Right cardiac atrium (tissue), 5 donors: ENCODE measurements around the gene ABCA13. TPM values are rescaled to one million over a fixed set of nuclear protein-coding genes. Genes with fewer than 3 reads are reported as not detected.

ENCODE experiments used
- ATAC-seq, 2 donors: fragments of 200-7000 bp; cut with Tn5 transposase; one replicate each; pipeline versions ENCODE4 v1.8.0 to v1.9.1; 2020; ENCODE audit warnings: moderate library complexity in 2 of 2, mild to moderate bottlenecking in 1 of 2
- DNase-seq, 3 donors: peaks; one replicate each; pipeline ENCODE4 v3.0.0-alpha.2; 2020
- H3K27ac ChIP-seq: one replicate; pipeline ENCODE4 v1.5.1; 2013; ENCODE audit warnings: mild to moderate bottlenecking, low read length, control low read depth, moderate library complexity
- H3K27me3 ChIP-seq: one replicate; pipeline ENCODE4 v1.6.1; 2013; ENCODE audit not compliant: control insufficient read depth, insufficient read depth
- H3K4me1 ChIP-seq: one replicate; pipeline ENCODE4 v1.6.1; 2013; ENCODE audit warnings: low read length; ENCODE audit not compliant: control insufficient read depth, insufficient read depth
- H3K4me3 ChIP-seq: one replicate; pipeline ENCODE4 v1.5.1; 2013; ENCODE audit warnings: low read length, control low read depth
- H3K9me3 ChIP-seq: one replicate; pipeline ENCODE4 v1.6.1; 2013; ENCODE audit warnings: low read length; ENCODE audit not compliant: control insufficient read depth
- WGBS: extraction: QIAGEN DNeasy Blood & Tissue Kit; methylation state at CpG from one replicate; pipeline ENCODE4 v1.1.7; 2013; 5-methylcytosine and 5-hydroxymethylcytosine counted together
- intact Hi-C, 4 donors: fragments of 100-400 bp; cut with DNase I; formaldehyde crosslinking; loops; one replicate each; pipeline versions ENCODE4 v1.11.0 to v1.14.0; 2022 to 2023
- polyA plus RNA-seq: library from polyadenylated mRNA; stranded (reverse); fragments of 200-250 nt; gene quantifications from one replicate; pipeline ENCODE4 v1.2.3, GENCODE V29; 2013
- total RNA-seq, 4 donors: library from RNA; stranded (reverse); fragmentation: NEBNext Ultra II Directional; extraction: Animal tissue kit (Norgen Biotek cat#: 25700); gene quantifications; one replicate each; pipeline ENCODE4 v1.2.1, GENCODE V29; 2021
- donor health status: healthy with polysubstance abuse.
- donor health status: DM: no; HTN: yes; CAD: no.
- donor health status: DM: no; HTN: no; CAD: no.
- donor health status: DM: no; HTN: yes; CAD: no; lungs with severe emphysema.
- donor health status: DM: yes; HTN: yes; CAD: no.

The ABCA13 gene
- total and polyA plus RNA-seq, 5 donors, result not detected

- 67% methylated on average over 3 of the region's 3 CpGs for WGBS
- no peak overlapping the region for H3K4me3 ChIP-seq
- DNase-seq, result no peak
- no peaks in the 10 kb centered on the region for H3K27me3 ChIP-seq
- H3K9me3 ChIP-seq, result no peaks in the 10 kb centered on the region
- H3K4me1 ChIP-seq, result no peaks in the 10 kb centered on the region
- no peak overlapping the region for H3K27ac ChIP-seq
- intact Hi-C loops, result no loop called here
- ATAC-seq, result no peak
These were observed 354.8 kb downstream of the ABCA13 start for GRCh38 chr7:48525736-48526732.

GRCh38 chr7:48528646-48529045 is 357.4 kb downstream of the ABCA13 start:
- H3K27me3 ChIP-seq, result no peaks in the 10 kb centered on the region
- no peaks in the 10 kb centered on the region for H3K9me3 ChIP-seq
- DNase-seq, result no peak
- ATAC-seq, result no peak
- H3K4me3 ChIP-seq, result no peak overlapping the region
- H3K27ac ChIP-seq, result no peak overlapping the region
- intact Hi-C loops, result no loop called here
- no peaks in the 10 kb centered on the region for H3K4me1 ChIP-seq
- 43% methylated on average over 1 of the region's 1 CpG for WGBS

DNA sequence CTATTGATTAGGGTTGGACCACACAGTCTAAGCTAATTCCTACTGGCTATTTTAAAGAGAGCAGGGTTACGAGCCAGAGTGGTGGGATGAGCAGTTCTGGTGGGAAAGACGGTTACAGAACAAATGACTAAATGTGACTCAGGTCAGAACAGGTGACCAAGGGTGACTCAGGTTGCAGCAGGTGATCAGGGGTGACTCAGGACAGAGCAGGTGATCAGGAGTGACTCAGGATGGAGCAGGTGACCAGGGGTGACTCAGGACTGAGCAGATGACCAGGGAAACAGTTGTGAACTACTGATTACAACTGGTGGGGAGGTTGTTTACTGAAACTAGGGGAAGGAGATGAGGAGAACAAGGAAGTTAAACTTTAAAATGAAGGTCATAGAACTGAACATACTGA is 366.3 kb downstream of the ABCA13 start:
- Histone ChIP-seq H3K9me3 (no peaks in the 10 kb centered on the region), H3K4me1 (no peaks in the 10 kb centered on the region), H3K27me3 (no peaks in the 10 kb centered on the region), H3K4me3 (no peak overlapping the region), H3K27ac (no peak overlapping the region)
- 95% methylated on average over 2 of the region's 2 CpGs for WGBS
- no peak for DNase-seq
- intact Hi-C loops, result no loop called here
- no peak for ATAC-seq

- Histone ChIP-seq H3K27me3 (no peaks in the 10 kb centered on the region), H3K4me1 (no peaks in the 10 kb centered on the region), H3K4me3 (no peak overlapping the region), H3K9me3 (no peaks in the 10 kb centered on the region), H3K27ac (no peak overlapping the region)
- intact Hi-C loops, result no loop called here
- 21% methylated on average over 1 of the region's 1 CpG for WGBS
- no peak for ATAC-seq
- no peak for DNase-seq
These were observed 369.5 kb downstream of the ABCA13 start for GRCh38 chr7:48540746-48541145.

DNA sequence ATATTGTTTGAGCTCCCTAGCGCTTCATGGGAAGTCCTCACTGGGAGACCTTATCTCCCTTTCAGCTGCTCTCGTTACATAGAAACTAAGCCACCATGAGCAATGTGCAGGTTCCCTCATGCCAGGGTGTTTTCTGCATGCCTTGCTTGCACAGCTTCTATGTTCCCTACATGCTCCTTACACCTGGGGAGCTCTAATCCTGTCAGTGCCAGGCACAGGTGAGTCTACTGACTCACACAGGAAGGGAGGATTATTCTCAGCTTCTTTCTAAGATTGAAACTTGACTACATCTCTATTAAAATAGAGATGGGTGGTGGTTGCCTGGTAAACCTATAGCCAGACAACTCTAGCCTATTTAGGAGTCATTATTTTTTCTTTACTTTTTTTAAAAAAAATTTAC is 377.4 kb downstream of the ABCA13 start:
- intact Hi-C loops, result no loop called here
- Histone ChIP-seq H3K4me3 (no peak overlapping the region), H3K9me3 (no peaks in the 10 kb centered on the region), H3K27me3 (no peaks in the 10 kb centered on the region), H3K4me1 (no peaks in the 10 kb centered on the region), H3K27ac (no peak overlapping the region)
- WGBS, result 76% methylated on average over 2 of the region's 2 CpGs
- DNase-seq (no peak), ATAC-seq (no peak)

GRCh38 chr7:48551652-48552051 is 380.4 kb downstream of the ABCA13 start:
- Histone ChIP-seq H3K4me3 (no peak overlapping the region), H3K9me3 (no peaks in the 10 kb centered on the region), H3K27me3 (no peaks in the 10 kb centered on the region), H3K4me1 (no peaks in the 10 kb centered on the region), H3K27ac (no peak overlapping the region)
- ATAC-seq (no peak), DNase-seq (no peak)
- intact Hi-C loops, result no loop called here

DNA sequence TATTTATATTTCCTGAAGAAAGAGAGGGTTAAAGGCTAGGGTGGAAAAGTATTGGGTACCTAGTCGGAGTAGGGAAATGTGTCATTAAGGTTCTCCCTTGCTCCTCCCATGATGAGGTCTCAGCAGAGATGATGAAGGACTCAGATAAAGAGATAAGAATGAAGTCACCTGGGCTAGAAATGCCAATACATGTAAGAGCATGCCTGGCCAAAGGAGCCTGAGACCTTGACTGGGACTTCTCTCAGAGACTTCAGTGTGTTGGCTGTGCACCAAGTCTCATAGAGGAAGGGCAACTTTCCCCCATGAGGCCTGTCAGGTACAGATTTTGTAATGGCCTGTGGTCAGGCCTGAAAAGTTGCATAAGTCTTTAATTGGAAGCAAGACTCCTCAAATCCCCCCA is 392.1 kb downstream of the ABCA13 start:
- H3K9me3 ChIP-seq, result no peaks in the 10 kb centered on the region
- no peak overlapping the region for H3K27ac ChIP-seq
- no peak overlapping the region for H3K4me3 ChIP-seq
- intact Hi-C loops, result no loop called here
- no peak for ATAC-seq
- no peaks in the 10 kb centered on the region for H3K4me1 ChIP-seq
- DNase-seq, result no peak
- 77% methylated on average over 1 of the region's 1 CpG for WGBS
- no peaks in the 10 kb centered on the region for H3K27me3 ChIP-seq

- Histone ChIP-seq H3K9me3 (no peaks in the 10 kb centered on the region), H3K27ac (no peak overlapping the region), H3K27me3 (no peaks in the 10 kb centered on the region), H3K4me3 (no peak overlapping the region), H3K4me1 (no peaks in the 10 kb centered on the region)
- intact Hi-C loops, result no loop called here
- whole genome bisulfite sequencing, result 91% methylated on average over 2 of the region's 2 CpGs
- ATAC-seq, result no peak
- no peak for DNase-seq
These were observed 404.3 kb downstream of the ABCA13 start for GRCh38 chr7:48575516-48575915.

DNA sequence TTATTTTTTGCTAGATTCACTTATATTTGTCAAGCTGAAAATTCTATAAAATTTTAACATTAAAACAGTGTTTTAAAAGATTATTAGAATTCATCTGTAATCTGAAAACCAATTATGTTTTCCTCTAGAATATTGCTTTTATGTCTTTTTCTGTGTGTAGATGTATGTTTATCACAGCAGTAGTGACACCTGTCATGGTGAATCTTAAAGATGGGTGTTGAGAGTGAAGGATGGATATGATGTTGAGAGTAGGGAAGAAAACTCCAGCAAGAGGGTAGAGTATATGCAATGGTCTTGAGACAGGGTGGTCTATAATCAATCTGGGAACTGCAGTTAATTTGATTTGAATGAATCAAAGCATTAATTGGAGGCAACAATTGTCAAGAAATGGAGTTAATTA is 416.2 kb downstream of the ABCA13 start:
- Histone ChIP-seq H3K27ac (no peak overlapping the region), H3K4me1 (no peaks in the 10 kb centered on the region), H3K4me3 (no peak overlapping the region), H3K27me3 (no peaks in the 10 kb centered on the region), H3K9me3 (no peaks in the 10 kb centered on the region)
- DNase-seq (no peak), ATAC-seq (no peak)
- intact Hi-C loops, result no loop called here

- DNase-seq (no peak), ATAC-seq (no peak)
- H3K9me3 ChIP-seq, result no peaks in the 10 kb centered on the region
- H3K4me3 ChIP-seq, result no peak overlapping the region
- no peaks in the 10 kb centered on the region for H3K27me3 ChIP-seq
- WGBS, result 93% methylated on average over 2 of the region's 2 CpGs
- intact Hi-C loops, result no loop called here
- H3K27ac ChIP-seq, result no peak overlapping the region
- H3K4me1 ChIP-seq, result no peaks in the 10 kb centered on the region
These were observed 423.1 kb downstream of the ABCA13 start for GRCh38 chr7:48594349-48594748.

- H3K27me3 ChIP-seq, result no peaks in the 10 kb centered on the region
- no peaks in the 10 kb centered on the region for H3K4me1 ChIP-seq
- intact Hi-C loops, result no loop called here
- H3K27ac ChIP-seq, result no peak overlapping the region
- WGBS, result 70% methylated on average over 5 of the region's 5 CpGs
- ATAC-seq (no peak), DNase-seq (no peak)
- H3K9me3 ChIP-seq, result no peaks in the 10 kb centered on the region
- no peak overlapping the region for H3K4me3 ChIP-seq
These were observed 424.5 kb downstream of the ABCA13 start for GRCh38 chr7:48595756-48596155.

GRCh38 chr7:48610705-48611104 is 439.4 kb downstream of the ABCA13 start:
- DNase-seq, result no peak
- no peaks in the 10 kb centered on the region for H3K27me3 ChIP-seq
- no peaks in the 10 kb centered on the region for H3K9me3 ChIP-seq
- no peaks in the 10 kb centered on the region for H3K4me1 ChIP-seq
- no peak overlapping the region for H3K27ac ChIP-seq
- H3K4me3 ChIP-seq, result no peak overlapping the region
- WGBS, result 85% methylated on average over 2 of the region's 2 CpGs
- intact Hi-C loops, result no loop called here
- no peak for ATAC-seq
